OCI-M1 (cell line): Measurements from ENCODE around the gene SFI1.
"Not testable (repeated sequence)": the region's sequence is repeated elsewhere in the genome, so short reads cannot be mapped to it uniquely, and the experiment has no call there.

ENCODE experiments used
- DNase-seq: peaks from one replicate; lab custom pipeline; 2025; lab: John Stamatoyannopoulos, UW

SFI1 gene

GRCh38 chr22:31588970-31589675 lies 92.8 kb downstream of the SFI1 start:
- no peak for DNase-seq

DNA sequence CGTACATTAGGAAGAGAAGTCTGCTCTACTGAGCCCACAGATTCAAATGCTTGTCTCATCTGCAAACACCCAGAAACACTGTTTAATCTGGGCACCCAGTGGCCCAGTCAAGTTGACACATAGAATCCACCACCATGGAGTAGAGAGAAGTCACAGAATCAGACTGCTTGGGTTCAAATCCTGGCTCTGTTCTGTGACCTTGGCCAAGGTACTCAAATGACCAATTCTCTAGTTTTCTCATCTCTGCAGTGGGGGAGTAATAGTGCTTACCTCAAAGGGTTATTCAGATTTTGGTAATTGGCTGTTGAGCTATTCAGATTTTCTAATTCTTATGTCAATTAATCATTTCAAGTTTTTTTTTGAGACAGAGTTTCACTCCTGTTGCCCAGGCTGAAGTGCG lies 93.8 kb downstream of the SFI1 start:
- not testable (repeated sequence) for DNase-seq

- no peak for DNase-seq
Observed at GRCh38 chr22:31595271-31595670, 98.9 kb downstream of the SFI1 start.

GRCh38 chr22:31602259-31602952 lies 106.1 kb downstream of the SFI1 start:
- DNase-seq = peak; percentile 54

GRCh38 chr22:31603081-31603525 lies 106.8 kb downstream of the SFI1 start:
- peak; percentile 95 for DNase-seq

- DNase-seq = no peak
Observed at GRCh38 chr22:31603574-31603973, 107.2 kb downstream of the SFI1 start.

GRCh38 chr22:31604137-31604705 lies 107.9 kb downstream of the SFI1 start:
- no peak for DNase-seq

DNA sequence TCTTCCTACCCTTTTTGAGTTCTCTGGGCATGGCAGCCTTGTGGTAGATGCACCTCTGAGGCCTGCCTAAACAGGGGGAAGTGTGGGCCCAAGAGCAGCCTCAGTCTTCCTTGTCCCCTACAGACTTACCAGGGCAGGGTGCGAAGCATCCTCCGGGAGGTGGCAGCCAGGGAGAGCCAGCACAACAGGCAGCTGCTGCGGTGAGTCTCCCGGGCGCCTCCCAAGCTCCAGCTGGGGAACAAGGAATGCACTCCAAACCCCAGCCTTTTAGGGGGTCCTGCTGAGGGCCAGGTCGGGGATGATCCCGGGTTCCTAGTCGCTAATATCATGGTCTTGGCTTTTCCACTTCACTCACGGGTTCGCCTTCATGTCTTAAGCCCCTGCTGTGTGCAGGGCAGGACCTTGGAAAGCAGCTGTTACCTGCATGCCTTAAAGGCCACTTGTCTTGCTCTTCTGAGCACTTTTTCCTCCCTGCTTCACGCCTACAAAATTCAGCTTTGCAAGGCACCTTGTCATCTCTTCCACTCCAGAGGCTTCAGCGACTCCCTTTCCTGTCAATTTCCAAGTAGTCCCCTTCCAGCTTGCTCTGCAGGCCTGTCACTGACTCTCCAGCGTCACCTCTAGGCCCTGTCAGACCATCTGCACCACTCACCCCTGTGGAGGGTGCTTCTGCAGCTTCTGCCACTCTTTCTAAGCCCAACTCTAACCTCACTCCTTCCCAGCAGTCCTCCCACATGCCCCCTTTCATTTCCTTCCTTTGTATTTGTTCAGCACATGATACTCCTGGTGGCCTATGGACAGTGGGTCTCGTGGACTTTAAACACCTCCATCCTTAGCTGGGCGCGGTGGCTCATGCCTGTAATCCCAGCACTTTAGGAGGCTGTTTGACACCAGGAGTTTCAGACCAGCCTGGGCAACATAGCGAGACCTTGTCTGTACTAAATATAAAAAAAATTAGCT lies 108.7 kb downstream of the SFI1 start:
- no peak for DNase-seq

- DNase-seq = no peak
Observed at GRCh38 chr22:31605851-31606585, 109.7 kb downstream of the SFI1 start.

DNA sequence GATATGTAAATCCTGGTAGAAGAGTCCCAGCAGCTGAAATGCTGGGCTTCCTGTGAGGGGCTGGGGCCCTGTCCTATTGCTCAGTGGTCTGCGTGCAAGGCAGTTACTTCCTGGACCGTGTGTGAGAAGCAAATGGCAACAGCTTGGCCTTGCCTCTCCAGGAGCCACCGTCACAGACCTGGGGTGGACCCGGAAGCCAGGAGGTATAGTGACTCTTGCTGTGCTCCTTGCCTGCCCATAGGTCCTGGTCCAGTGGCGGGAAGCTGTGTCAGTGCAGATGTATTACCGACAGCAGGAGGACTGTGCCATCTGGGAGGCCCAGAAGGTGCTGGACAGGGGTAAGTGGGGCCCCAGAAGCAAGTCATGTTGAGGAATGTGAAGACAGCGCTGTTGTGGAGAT lies 111.4 kb downstream of the SFI1 start:
- DNase-seq = no peak

DNA sequence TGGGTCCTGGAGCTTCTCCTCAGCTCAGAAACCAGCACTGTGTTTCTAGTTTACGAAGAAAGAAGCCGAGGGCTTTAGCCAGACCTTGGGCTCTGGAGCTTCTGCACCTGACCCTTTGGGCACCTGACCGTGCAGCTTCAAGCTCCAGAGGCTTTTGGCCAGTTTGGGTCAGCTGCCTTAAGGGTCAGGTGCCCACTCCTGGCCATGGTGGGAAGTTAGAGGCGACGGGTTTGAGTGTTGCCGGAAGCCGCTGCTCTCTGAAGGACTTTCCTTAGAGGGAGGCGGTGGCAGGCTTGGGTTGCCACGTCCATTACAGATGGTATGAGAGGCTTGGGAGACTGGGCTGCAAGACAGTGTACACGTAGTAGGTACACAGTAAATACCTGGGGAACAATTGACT lies 113.4 kb downstream of the SFI1 start:
- no peak for DNase-seq

DNA sequence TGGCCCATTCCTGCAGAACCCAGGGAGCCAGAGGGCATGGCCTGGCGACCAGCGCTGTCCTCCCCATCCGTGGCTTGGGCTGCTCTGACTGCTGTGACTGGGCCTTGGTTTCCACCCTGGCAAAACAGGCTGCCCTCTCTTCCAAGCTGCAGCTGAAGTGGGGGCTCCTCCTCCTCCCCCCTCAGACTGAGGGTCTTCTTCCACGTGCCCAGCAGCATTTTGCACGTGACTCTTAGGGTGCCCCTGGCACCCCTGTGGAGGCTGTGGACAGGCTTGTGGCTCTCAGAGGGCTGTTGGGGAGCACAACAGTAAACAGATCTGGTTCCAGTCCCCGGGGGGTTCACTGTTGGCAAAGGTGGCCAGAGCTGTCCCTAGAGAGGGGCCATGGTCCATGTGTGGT lies 114.3 kb downstream of the SFI1 start:
- no peak for DNase-seq

GRCh38 chr22:31611061-31611760 lies 114.9 kb downstream of the SFI1 start:
- no peak for DNase-seq

DNA sequence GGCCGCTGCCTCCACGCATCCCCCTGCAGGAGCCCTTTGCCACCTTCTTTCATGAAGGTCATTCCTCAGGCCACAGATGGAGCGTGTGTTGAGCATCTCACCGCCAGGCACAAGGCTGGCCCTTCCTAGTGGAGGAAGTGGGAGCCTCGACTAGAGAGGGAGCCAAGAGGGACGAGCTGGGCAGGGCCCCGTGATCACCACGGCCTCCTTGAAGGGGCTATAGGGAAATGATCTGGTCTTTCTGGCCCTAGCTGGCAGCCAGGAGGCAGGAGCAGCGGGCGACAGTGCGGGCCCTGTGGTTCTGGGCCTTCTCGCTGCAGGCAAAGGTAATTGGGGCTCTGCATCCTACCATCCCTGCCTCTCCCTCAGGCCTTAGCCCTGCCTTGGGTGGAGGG lies 116.6 kb downstream of the SFI1 start:
- DNase-seq = no peak

DNA sequence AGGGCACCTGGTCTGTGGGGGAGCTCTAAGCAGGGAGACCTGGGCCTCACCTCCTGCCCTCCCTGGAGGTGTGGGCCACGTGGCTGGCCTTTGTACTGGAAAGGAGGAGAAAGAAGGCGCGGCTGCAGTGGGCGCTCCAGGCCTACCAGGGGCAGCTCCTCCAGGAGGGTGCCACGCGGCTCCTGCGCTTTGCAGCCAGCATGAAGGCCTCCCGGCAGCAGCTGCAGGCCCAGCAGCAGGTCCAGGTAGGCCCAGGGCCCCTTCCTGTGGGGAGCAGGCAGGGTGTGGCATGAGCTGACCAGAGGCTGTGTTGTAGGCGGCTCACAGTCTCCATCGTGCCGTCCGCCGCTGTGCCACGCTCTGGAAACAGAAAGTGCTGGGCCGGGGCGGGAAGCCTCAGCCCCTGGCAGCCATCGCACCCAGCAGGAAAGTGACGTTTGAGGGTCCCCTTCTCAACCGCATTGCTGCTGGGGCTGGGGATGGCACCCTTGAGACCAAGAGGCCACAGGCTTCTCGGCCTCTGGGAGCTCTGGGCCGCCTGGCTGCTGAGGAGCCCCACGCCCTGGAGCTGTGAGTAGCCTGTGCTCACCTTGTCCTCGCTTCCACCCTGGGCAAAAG lies 117.1 kb downstream of the SFI1 start:
- DNase-seq = no peak

DNA sequence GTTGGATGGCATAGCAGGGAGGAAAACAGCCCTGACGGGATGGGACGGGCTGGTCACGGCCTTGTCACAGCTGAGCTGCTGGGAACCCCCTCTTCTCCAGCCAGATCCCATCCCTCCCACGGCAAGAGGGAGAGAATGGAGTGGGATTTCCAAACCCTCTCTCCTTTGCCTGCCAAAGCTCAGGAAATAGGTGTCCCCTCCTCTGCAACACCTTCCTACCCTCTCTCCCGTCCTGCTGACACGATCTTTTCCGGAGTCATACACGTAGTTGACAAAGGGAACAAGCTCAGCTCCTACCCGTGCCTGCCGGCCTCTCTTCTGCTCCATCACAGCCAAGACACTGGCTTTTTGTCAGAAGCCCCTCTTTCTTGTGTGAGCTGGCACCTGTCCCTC lies 117.6 kb downstream of the SFI1 start:
- no peak for DNase-seq

GRCh38 chr22:31614781-31615490 lies 118.6 kb downstream of the SFI1 start:
- no peak for DNase-seq

GRCh38 chr22:31615491-31615860 lies 119.1 kb downstream of the SFI1 start:
- DNase-seq = no peak

DNA sequence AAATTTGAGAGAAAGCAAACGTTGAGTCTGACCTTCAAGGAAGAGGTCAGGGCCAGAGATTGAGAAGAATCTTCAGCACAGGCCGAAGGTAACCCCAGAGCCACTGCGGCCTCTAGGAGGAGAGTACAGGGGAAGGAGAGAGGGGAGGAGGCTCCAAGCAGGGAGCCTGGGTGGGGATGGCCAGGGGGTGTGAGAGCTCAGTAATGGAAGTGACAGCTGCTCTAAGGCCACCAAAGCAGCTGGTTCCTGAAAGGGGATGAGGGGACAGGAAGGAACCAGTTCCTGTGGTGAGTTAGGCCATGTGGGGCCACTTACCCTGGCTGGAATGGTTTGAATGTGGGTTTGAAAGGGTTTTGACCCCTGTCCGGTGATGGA lies 119.6 kb downstream of the SFI1 start:
- no peak for DNase-seq
